SK-N-SH (cell line): ENCODE measurements around the gene EXOC4.

ENCODE experiments used
- ELF1 ChIP-seq: IDR thresholded peaks from 2 replicates; pipeline ENCODE4 v1.4.0; 2012
- MXI1 ChIP-seq: IDR thresholded peaks from 2 replicates; pipeline ENCODE4 v1.6.1; 2012; ENCODE audit warnings: mild to moderate bottlenecking, low read depth, low read length, improper control_type of control experiment
- SMC3 ChIP-seq: IDR thresholded peaks from 2 replicates; pipeline ENCODE4 v1.6.1; 2012; ENCODE audit warnings: low read depth, low read length, improper control_type of control experiment
- TAF1 ChIP-seq: IDR thresholded peaks from 2 replicates; pipeline ENCODE4 v1.6.1; 2012; ENCODE audit warnings: low read depth, mild to moderate bottlenecking, low read length, moderate library complexity, borderline replicate concordance
- TF ChIP-seq, protein P1 (sequence below): IDR thresholded peaks from 2 replicates; pipeline ENCODE4 v1.4.0; 2012; ENCODE audit warnings: low read depth
- TF ChIP-seq, protein P2 (sequence below): fragments of 200-600 bp; sonication (generic); IDR thresholded peaks from 2 replicates; pipeline ENCODE4 v1.6.1; 2017; ENCODE audit warnings: antibody characterized with exemption, mild to moderate bottlenecking, moderate library complexity
- TF ChIP-seq, protein P3 (sequence below): IDR thresholded peaks from 2 replicates; pipeline ENCODE4 v1.6.1; 2012; ENCODE audit warnings: mild to moderate bottlenecking, low read depth, low read length, moderate library complexity
- TF ChIP-seq, protein P4 (sequence below): fragments of 150-350 bp; IDR thresholded peaks from 2 replicates; pipeline ENCODE4 v1.6.1; 2017; ENCODE audit warnings: antibody characterized with exemption, low read length, low read depth, borderline replicate concordance

DNA sequence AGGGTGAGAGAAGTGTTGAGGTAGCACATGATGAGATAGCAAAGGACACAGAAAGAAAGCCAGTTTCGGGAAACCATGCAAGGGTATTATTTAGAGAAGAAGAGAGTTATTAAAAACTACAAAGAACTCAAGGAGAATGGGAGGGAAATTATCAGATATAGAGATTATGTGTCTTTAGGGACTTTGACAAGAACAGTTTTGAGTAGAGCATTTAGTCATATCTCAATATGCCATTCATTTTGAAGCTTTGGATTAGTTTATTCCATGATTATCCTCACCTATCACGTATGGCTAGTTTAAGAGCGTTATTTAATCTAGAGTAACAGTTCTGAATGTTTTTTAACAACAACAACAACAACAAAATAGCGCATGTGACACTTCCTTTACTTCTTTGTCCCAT, 409.4 kb downstream of the EXOC4 start:
- TF ChIP-seq, protein P1, sequence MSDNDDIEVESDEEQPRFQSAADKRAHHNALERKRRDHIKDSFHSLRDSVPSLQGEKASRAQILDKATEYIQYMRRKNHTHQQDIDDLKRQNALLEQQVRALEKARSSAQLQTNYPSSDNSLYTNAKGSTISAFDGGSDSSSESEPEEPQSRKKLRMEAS, result no peak
- TF ChIP-seq TAF1 (no peak), SMC3 (no peak), MXI1 (no peak), ELF1 (no peak)
- TF ChIP-seq, protein P2, sequence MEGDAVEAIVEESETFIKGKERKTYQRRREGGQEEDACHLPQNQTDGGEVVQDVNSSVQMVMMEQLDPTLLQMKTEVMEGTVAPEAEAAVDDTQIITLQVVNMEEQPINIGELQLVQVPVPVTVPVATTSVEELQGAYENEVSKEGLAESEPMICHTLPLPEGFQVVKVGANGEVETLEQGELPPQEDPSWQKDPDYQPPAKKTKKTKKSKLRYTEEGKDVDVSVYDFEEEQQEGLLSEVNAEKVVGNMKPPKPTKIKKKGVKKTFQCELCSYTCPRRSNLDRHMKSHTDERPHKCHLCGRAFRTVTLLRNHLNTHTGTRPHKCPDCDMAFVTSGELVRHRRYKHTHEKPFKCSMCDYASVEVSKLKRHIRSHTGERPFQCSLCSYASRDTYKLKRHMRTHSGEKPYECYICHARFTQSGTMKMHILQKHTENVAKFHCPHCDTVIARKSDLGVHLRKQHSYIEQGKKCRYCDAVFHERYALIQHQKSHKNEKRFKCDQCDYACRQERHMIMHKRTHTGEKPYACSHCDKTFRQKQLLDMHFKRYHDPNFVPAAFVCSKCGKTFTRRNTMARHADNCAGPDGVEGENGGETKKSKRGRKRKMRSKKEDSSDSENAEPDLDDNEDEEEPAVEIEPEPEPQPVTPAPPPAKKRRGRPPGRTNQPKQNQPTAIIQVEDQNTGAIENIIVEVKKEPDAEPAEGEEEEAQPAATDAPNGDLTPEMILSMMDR, result no peak
- TF ChIP-seq, protein P3, sequence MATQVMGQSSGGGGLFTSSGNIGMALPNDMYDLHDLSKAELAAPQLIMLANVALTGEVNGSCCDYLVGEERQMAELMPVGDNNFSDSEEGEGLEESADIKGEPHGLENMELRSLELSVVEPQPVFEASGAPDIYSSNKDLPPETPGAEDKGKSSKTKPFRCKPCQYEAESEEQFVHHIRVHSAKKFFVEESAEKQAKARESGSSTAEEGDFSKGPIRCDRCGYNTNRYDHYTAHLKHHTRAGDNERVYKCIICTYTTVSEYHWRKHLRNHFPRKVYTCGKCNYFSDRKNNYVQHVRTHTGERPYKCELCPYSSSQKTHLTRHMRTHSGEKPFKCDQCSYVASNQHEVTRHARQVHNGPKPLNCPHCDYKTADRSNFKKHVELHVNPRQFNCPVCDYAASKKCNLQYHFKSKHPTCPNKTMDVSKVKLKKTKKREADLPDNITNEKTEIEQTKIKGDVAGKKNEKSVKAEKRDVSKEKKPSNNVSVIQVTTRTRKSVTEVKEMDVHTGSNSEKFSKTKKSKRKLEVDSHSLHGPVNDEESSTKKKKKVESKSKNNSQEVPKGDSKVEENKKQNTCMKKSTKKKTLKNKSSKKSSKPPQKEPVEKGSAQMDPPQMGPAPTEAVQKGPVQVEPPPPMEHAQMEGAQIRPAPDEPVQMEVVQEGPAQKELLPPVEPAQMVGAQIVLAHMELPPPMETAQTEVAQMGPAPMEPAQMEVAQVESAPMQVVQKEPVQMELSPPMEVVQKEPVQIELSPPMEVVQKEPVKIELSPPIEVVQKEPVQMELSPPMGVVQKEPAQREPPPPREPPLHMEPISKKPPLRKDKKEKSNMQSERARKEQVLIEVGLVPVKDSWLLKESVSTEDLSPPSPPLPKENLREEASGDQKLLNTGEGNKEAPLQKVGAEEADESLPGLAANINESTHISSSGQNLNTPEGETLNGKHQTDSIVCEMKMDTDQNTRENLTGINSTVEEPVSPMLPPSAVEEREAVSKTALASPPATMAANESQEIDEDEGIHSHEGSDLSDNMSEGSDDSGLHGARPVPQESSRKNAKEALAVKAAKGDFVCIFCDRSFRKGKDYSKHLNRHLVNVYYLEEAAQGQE, result no peak
- TF ChIP-seq, protein P4, sequence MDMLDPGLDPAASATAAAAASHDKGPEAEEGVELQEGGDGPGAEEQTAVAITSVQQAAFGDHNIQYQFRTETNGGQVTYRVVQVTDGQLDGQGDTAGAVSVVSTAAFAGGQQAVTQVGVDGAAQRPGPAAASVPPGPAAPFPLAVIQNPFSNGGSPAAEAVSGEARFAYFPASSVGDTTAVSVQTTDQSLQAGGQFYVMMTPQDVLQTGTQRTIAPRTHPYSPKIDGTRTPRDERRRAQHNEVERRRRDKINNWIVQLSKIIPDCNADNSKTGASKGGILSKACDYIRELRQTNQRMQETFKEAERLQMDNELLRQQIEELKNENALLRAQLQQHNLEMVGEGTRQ, result no peak
